HG03139 (cell line): ENCODE measurements around the gene KRT32.

Experiments
- ATAC-seq: cut with Tn5 transposase; IDR thresholded peaks from one replicate; pipeline ENCODE4 v1.9.1; 2021; ENCODE audit not compliant: unreplicated experiment

KRT32 gene

GRCh38 chr17:41467561-41467960 is 375 bp upstream of the KRT32 start:
- no peak for ATAC-seq

GRCh38 chr17:41464682-41465081 is 2.5 kb downstream of the KRT32 start:
- no peak for ATAC-seq

- ATAC-seq: no peak
Measured at GRCh38 chr17:41464173-41464572, 3.0 kb downstream of the KRT32 start.

GRCh38 chr17:41463746-41464145 is 3.4 kb downstream of the KRT32 start:
- no peak for ATAC-seq

GRCh38 chr17:41462705-41463104 is 4.5 kb downstream of the KRT32 start:
- no peak for ATAC-seq

GRCh38 chr17:41457676-41458075 is 9.5 kb downstream of the KRT32 start:
- ATAC-seq: no peak

- no peak for ATAC-seq
Measured at GRCh38 chr17:41456204-41456603, 11.0 kb downstream of the KRT32 start.

- ATAC-seq: no peak
Measured at GRCh38 chr17:41455236-41455635, 11.9 kb downstream of the KRT32 start.

GRCh38 chr17:41453066-41453465 is 14.1 kb downstream of the KRT32 start:
- no peak for ATAC-seq

GRCh38 chr17:41452281-41452680 is 14.9 kb downstream of the KRT32 start:
- ATAC-seq: no peak

- no peak for ATAC-seq
Measured at GRCh38 chr17:41451154-41451728, 15.9 kb downstream of the KRT32 start.

- no peak for ATAC-seq
Measured at GRCh38 chr17:41449008-41449407, 18.2 kb downstream of the KRT32 start.

GRCh38 chr17:41448506-41448905 is 18.7 kb downstream of the KRT32 start:
- no peak for ATAC-seq

GRCh38 chr17:41446806-41447205 is 20.4 kb downstream of the KRT32 start:
- ATAC-seq: no peak

GRCh38 chr17:41444640-41445039 is 22.5 kb downstream of the KRT32 start:
- ATAC-seq: no peak

GRCh38 chr17:41444186-41444585 is 23.0 kb downstream of the KRT32 start:
- no peak for ATAC-seq

- no peak for ATAC-seq
Measured at GRCh38 chr17:41442739-41443138, 24.4 kb downstream of the KRT32 start.

- ATAC-seq: no peak
Measured at GRCh38 chr17:41440531-41441033, 26.6 kb downstream of the KRT32 start, which contains the start of gene KRT38. Gene KRT38, minus strand, starts transcription at chr17:41440983. Its CDS starts 62 bp downstream, at chr17:41440921.

GRCh38 chr17:41439375-41439774 is 27.8 kb downstream of the KRT32 start:
- no peak for ATAC-seq

- ATAC-seq: no peak
Measured at GRCh38 chr17:41437769-41438168, 29.4 kb downstream of the KRT32 start.

- no peak for ATAC-seq
Measured at GRCh38 chr17:41437254-41437653, 29.9 kb downstream of the KRT32 start.

GRCh38 chr17:41434415-41434814 is 32.8 kb downstream of the KRT32 start:
- no peak for ATAC-seq

- ATAC-seq: no peak
Measured at GRCh38 chr17:41434005-41434404, 33.2 kb downstream of the KRT32 start.
